GM23338 (cell line): Measurements from ENCODE around the gene GNAS. TPM values are rescaled to one million over a fixed set of nuclear protein-coding genes. Genes with fewer than 3 reads are reported as not detected.

Source experiments
- ATAC-seq: fragments of 200-7000 bp; cut with Tn5 transposase; 3 replicates; pipeline ENCODE4 v1.9.1; 2020
- DNase-seq: peaks from one replicate; pipeline ENCODE4 v3.0.0-alpha.2; 2015; ENCODE audit warnings: low spot score
- H2AFZ ChIP-seq: fragments of 200-600 bp; sonication (generic); 2 replicates; pipeline ENCODE4 v1.8.0; 2016; ENCODE audit warnings: antibody characterized with exemption, mild to moderate bottlenecking, moderate library complexity
- H3F3A ChIP-seq: fragments of 200-600 bp; sonication (generic); replicated peaks from 2 replicates; pipeline ENCODE4 v1.8.0; 2017; ENCODE audit warnings: antibody characterized with exemption, mixed run types, low read depth
- H3K27ac ChIP-seq: fragments of 200-600 bp; sonication (generic); 2 replicates; pipeline ENCODE4 v1.6.1; 2016; ENCODE audit warnings: low read depth
- H3K27me3 ChIP-seq: fragments of 200-600 bp; sonication (generic); 2 replicates; pipeline ENCODE4 v1.8.0; 2016; ENCODE audit warnings: mild to moderate bottlenecking, mixed run types, moderate library complexity; ENCODE audit not compliant: insufficient read depth
- H3K36me3 ChIP-seq: fragments of 200-600 bp; sonication (generic); 2 replicates; pipeline ENCODE4 v1.8.0; 2016; ENCODE audit warnings: mild to moderate bottlenecking; ENCODE audit not compliant: insufficient read depth
- H3K4me1 ChIP-seq: fragments of 200-600 bp; sonication (generic); 2 replicates; pipeline ENCODE4 v1.8.0; 2016; ENCODE audit warnings: mild to moderate bottlenecking, moderate library complexity; ENCODE audit not compliant: insufficient read depth
- H3K4me2 ChIP-seq: fragments of 200-600 bp; sonication (generic); 2 replicates; pipeline ENCODE4 v1.7.1; 2017; ENCODE audit warnings: mixed run types
- H3K4me3 ChIP-seq: fragments of 200-600 bp; sonication (generic); 2 replicates; pipeline ENCODE4 v1.6.1; 2016; ENCODE audit warnings: mixed run types
- H3K79me2 ChIP-seq: fragments of 200-600 bp; sonication (generic); replicated peaks from 2 replicates; pipeline ENCODE4 v1.8.0; 2017; ENCODE audit warnings: mild to moderate bottlenecking; ENCODE audit not compliant: insufficient read depth
- H3K9me2 ChIP-seq: fragments of 200-600 bp; sonication (generic); 2 replicates; pipeline ENCODE4 v1.8.0; 2017; ENCODE audit not compliant: insufficient read depth
- H4K20me1 ChIP-seq: fragments of 200-600 bp; sonication (generic); replicated peaks from 2 replicates; pipeline ENCODE4 v1.8.0; 2017; ENCODE audit warnings: mild to moderate bottlenecking; ENCODE audit not compliant: insufficient read depth
- H3K27ac Mint-ChIP-seq: 2 replicates; pipeline ENCODE4 v1.8.0; 2020; ENCODE audit warnings: inconsistent platforms, mild to moderate bottlenecking, moderate library complexity, mixed read lengths
- H3K27me3 Mint-ChIP-seq: 3 replicates; pipeline ENCODE4 v1.8.0; 2022; ENCODE audit warnings: low read depth, mild to moderate bottlenecking, moderate library complexity, mixed read lengths, inconsistent platforms; ENCODE audit not compliant: insufficient read depth, poor library complexity
- H3K36me3 Mint-ChIP-seq: 3 replicates; pipeline ENCODE4 v1.8.0; 2021; ENCODE audit warnings: low read depth, mild to moderate bottlenecking, inconsistent platforms, moderate library complexity, mixed read lengths
- H3K4me1 Mint-ChIP-seq: 3 replicates; pipeline ENCODE4 v1.8.0; 2020; ENCODE audit warnings: mild to moderate bottlenecking, inconsistent platforms, mixed read lengths
- H3K4me3 Mint-ChIP-seq: 3 replicates; pipeline ENCODE4 v1.8.0; 2021; ENCODE audit warnings: moderate library complexity, mild to moderate bottlenecking, inconsistent platforms, mixed read lengths
- H3K9me3 Mint-ChIP-seq: 3 replicates; pipeline ENCODE4 v1.8.0; 2020; ENCODE audit warnings: moderate library complexity, mild to moderate bottlenecking, inconsistent platforms, mixed read lengths
- CREB1 ChIP-seq: fragments of 250-450 bp; sonication (Bioruptor Pico); IDR thresholded peaks from 2 replicates; pipeline ENCODE4 v1.5.0; 2020; ENCODE audit warnings: low read depth, mild to moderate bottlenecking, moderate library complexity
- CTCF ChIP-seq, 2 experiments: fragments of 200-600 bp in 1 of 2; sonication (generic) in 1 of 2; conservative IDR thresholded peaks; 2 replicates each; pipeline versions ENCODE4 v1.5.1 to v1.6.1; 2016 to 2017; ENCODE audit warnings: antibody characterized with exemption in 2 of 2, low read depth in 2 of 2, mild to moderate bottlenecking in 2 of 2, moderate library complexity in 1 of 2
- EZH2 ChIP-seq: fragments of 200-600 bp; sonication (generic); IDR thresholded peaks from one replicate; pipeline ENCODE4 v1.8.0; 2017; ENCODE audit warnings: antibody characterized with exemption, mild to moderate bottlenecking, low read depth; ENCODE audit not compliant: unreplicated experiment
- EZH2phosphoT487 ChIP-seq: fragments of 200-600 bp; sonication (generic); IDR thresholded peaks from one replicate; pipeline ENCODE4 v1.8.1; 2018; ENCODE audit warnings: antibody characterized with exemption; ENCODE audit not compliant: unreplicated experiment
- JUNB ChIP-seq: IDR thresholded peaks from one replicate; pipeline ENCODE4 v1.6.1; 2016; ENCODE audit warnings: antibody characterized with exemption; ENCODE audit not compliant: unreplicated experiment
- NANOG ChIP-seq: IDR thresholded peaks from 2 replicates; pipeline ENCODE4 v1.6.1; 2016; ENCODE audit warnings: antibody characterized with exemption, borderline replicate concordance
- STAT1 ChIP-seq: IDR thresholded peaks from one replicate; pipeline ENCODE4 v1.6.1; 2016; ENCODE audit warnings: antibody characterized with exemption; ENCODE audit not compliant: unreplicated experiment
- ZNF114 ChIP-seq: fragments of 250-450 bp; sonication (Bioruptor Pico); IDR thresholded peaks from 2 replicates; pipeline ENCODE4 v1.5.0; 2020; ENCODE audit warnings: mild to moderate bottlenecking, moderate library complexity
- ZNF331 ChIP-seq: fragments of 250-450 bp; sonication (Bioruptor Pico); IDR thresholded peaks from 2 replicates; pipeline ENCODE4 v1.5.0; 2020; ENCODE audit warnings: low read depth, mild to moderate bottlenecking, moderate library complexity
- ZNF462 ChIP-seq: fragments of 250-450 bp; sonication (Bioruptor Pico); IDR thresholded peaks from 2 replicates; pipeline ENCODE4 v1.5.0; 2020; ENCODE audit warnings: mild to moderate bottlenecking, moderate library complexity
- polyA plus RNA-seq: library from polyadenylated mRNA; unstranded; fragments of >200 nt; fragmentation: Nextera tagmentation; extraction: Ambion mirVana; gene quantifications from 2 replicates; pipeline ENCODE4 v1.2.1, GENCODE V29; 2016
- total RNA-seq: library from RNA; depleted of rRNA; stranded (reverse); fragments of >200 nt; shearing (Covaris generic); gene quantifications from 2 replicates; pipeline ENCODE4 v1.2.3, GENCODE V29; 2014

Gene GNAS
- total and polyA plus RNA-seq, 2 experiments from 2014 or later, result 917 to 1,042 TPM

- Histone ChIP-seq H3K4me3 (no peak overlapping the region), H3K27me3 (peaks cover 7% of the 10 kb centered on the region), H3K4me1 (peaks cover 44% of the 10 kb centered on the region), H3K79me2 (peaks cover 18% of the 10 kb centered on the region), H4K20me1 (no peaks in the 10 kb centered on the region), H3K9me2 (0 out of 2 replicates have a peak, but pooled peaks cover 5% of the 10 kb centered on the region), H3F3A (peaks cover 6% of the 10 kb centered on the region; the same call in 1 of the 2 replicates), H3K27ac (no peak overlapping the region), H3K36me3 (no peaks in the 10 kb centered on the region), H2AFZ (no peak overlapping the region), H3K4me2 (no peak overlapping the region)
- ATAC-seq (no peak), DNase-seq (no peak)
- TF ChIP-seq ZNF462 (CRISPR knock-in tag) (no peak), ZNF331 (CRISPR knock-in tag) (no peak), CTCF (conservative IDR thresholded peaks at IDR 0.05; ENCODE audit: low read depth in 2 of 2) (no peak), EZH2phosphoT487 (no peak), EZH2 (no peak), NANOG (no peak), JUNB (no peak), STAT1 (no peak), CREB1 (no peak), ZNF114 (CRISPR knock-in tag) (no peak)
- H3K4me3 Mint-ChIP-seq, result no peak overlapping the region
- peaks cover 9% of the 10 kb centered on the region for H3K27me3 Mint-ChIP-seq
- H3K27ac Mint-ChIP-seq, result no peak overlapping the region
- H3K9me3 Mint-ChIP-seq, result no peaks in the 10 kb centered on the region; the same call in 1 of the 3 replicates
- H3K4me1 Mint-ChIP-seq, result peaks cover 61% of the 10 kb centered on the region
- peaks cover 54% of the 10 kb centered on the region for H3K36me3 Mint-ChIP-seq
Observed at GRCh38 chr20:58884966-58885365, 32.5 kb downstream of the GNAS start.
